H1 (cell line): Measurements from ENCODE around the gene ARHGEF39. TPM values are rescaled to one million over a fixed set of nuclear protein-coding genes. Genes with fewer than 3 reads are reported as not detected.

Experiments used
- CTCF ChIA-PET: fragments of 300-600 bp; sonication (Branson Sonifier 250); formaldehyde crosslinking; loops from one replicate; lab custom pipeline; 2021; ENCODE audit not compliant: partially characterized antibody; lab: Charles Lee
- POLR2A ChIA-PET: fragments of 300-600 bp; sonication (Branson Sonifier 250); formaldehyde crosslinking; loops from one replicate; lab custom pipeline; 2021; ENCODE audit warnings: inconsistent platforms; ENCODE audit not compliant: partially characterized antibody; lab: Charles Lee
- DNase-seq, 2 experiments: peaks; one replicate each; pipeline versions ENCODE4 v3.0.0 to v3.0.0-alpha.2; 2010 to 2022; ENCODE audit warnings: low spot score in 2 of 2, low read depth in 1 of 2, mixed read lengths in 1 of 2
- FAIRE-seq: peaks from 2 replicates; lab custom pipeline; 2011; peaks lifted over from hg19 to GRCh38; lab: Jason Lieb, UNC
- H2AFZ ChIP-seq: 2 replicates; pipeline ENCODE4 v1.8.1; 2012; ENCODE audit warnings: low read length, inconsistent platforms
- H2AK5ac ChIP-seq: 2 replicates; pipeline ENCODE4 v1.6.1; 2013; ENCODE audit warnings: low read depth, low read length
- H2BK120ac ChIP-seq: replicated peaks from 2 replicates; pipeline ENCODE3; 2013; ENCODE audit warnings: low read depth, low read length, inconsistent platforms
- H2BK12ac ChIP-seq: 2 replicates; pipeline ENCODE4 v1.6.1; 2013; ENCODE audit warnings: low read depth, low read length
- H2BK15ac ChIP-seq: 2 replicates; pipeline ENCODE4 v1.6.1; 2013; ENCODE audit warnings: low read length
- H2BK20ac ChIP-seq: 2 replicates; pipeline ENCODE4 v1.6.1; 2013; ENCODE audit warnings: low read length
- H2BK5ac ChIP-seq: 2 replicates; pipeline ENCODE4 v1.6.1; 2013; ENCODE audit warnings: low read depth, low read length
- H3K14ac ChIP-seq: 2 replicates; pipeline ENCODE4 v1.6.1; 2013; ENCODE audit warnings: inconsistent platforms; ENCODE audit not compliant: insufficient read length
- H3K18ac ChIP-seq: 2 replicates; pipeline ENCODE4 v1.6.1; 2013; ENCODE audit warnings: low read length; ENCODE audit errors: extremely low read depth
- H3K23ac ChIP-seq: 2 replicates; pipeline ENCODE4 v1.6.1; 2013; ENCODE audit warnings: inconsistent platforms; ENCODE audit not compliant: insufficient read length
- H3K23me2 ChIP-seq: 2 replicates; pipeline ENCODE4 v1.6.1; 2013; ENCODE audit warnings: low read depth, low read length
- H3K27ac ChIP-seq: 2 replicates; pipeline ENCODE4 v1.6.1; 2011; ENCODE audit warnings: low read depth, low read length, inconsistent platforms
- H3K27me3 ChIP-seq, 4 experiments: replicated peaks in 1 of 4; 1 replicate in 1 of 4; 2 replicates in 3 of 4; pipeline versions ENCODE4 v1.6.1 to v1.8.1; 2011 to 2013; ENCODE audit warnings: low read length in 3 of 4, mild to moderate bottlenecking in 3 of 4, inconsistent platforms in 2 of 4, mixed read lengths in 2 of 4, moderate library complexity in 1 of 4; ENCODE audit not compliant: control insufficient read depth in 3 of 4, insufficient read depth in 3 of 4; ENCODE audit errors: extremely low read depth in 1 of 4
- H3K36me3 ChIP-seq, 4 experiments: 2 replicates each; pipeline versions ENCODE4 v1.6.1 to v1.8.1; 2011 to 2013; ENCODE audit warnings: mild to moderate bottlenecking in 4 of 4, low read length in 3 of 4, moderate library complexity in 2 of 4, control low read depth in 1 of 4, inconsistent platforms in 1 of 4; ENCODE audit not compliant: insufficient read depth in 4 of 4, control insufficient read depth in 2 of 4
- H3K4ac ChIP-seq: replicated peaks from 2 replicates; pipeline ENCODE3; 2013; ENCODE audit warnings: low read length, low read depth, mixed read lengths, inconsistent platforms; ENCODE audit not compliant: insufficient read length
- H3K4me1 ChIP-seq, 4 experiments: replicated peaks in 1 of 4; 1 replicate in 1 of 4; 2 replicates in 3 of 4; pipeline versions ENCODE4 v1.6.1 to v1.8.1; 2011 to 2013; ENCODE audit warnings: low read length in 3 of 4, inconsistent platforms in 2 of 4, mixed read lengths in 1 of 4; ENCODE audit not compliant: insufficient read depth in 4 of 4, control insufficient read depth in 3 of 4
- H3K4me2 ChIP-seq, 2 experiments: 2 replicates each; pipeline versions ENCODE4 v1.6.1 to v1.8.1; 2011 to 2013; ENCODE audit warnings: low read depth in 2 of 2, low read length in 2 of 2, control low read depth in 1 of 2, inconsistent platforms in 1 of 2, mild to moderate bottlenecking in 1 of 2; ENCODE audit not compliant: insufficient read depth in 1 of 2
- H3K4me3 ChIP-seq, 4 experiments: fragments of 200-600, 300-600 bp in 1 of 4; sonication (generic), shearing (Covaris generic), sonication (Bioruptor Twin) in 1 of 4; 2 replicates each; pipeline versions ENCODE4 v1.5.1 to v1.8.1; 2011 to 2016; ENCODE audit warnings: low read length in 4 of 4, low read depth in 3 of 4, control low read depth in 2 of 4, inconsistent platforms in 2 of 4, mild to moderate bottlenecking in 2 of 4, mixed read lengths in 1 of 4, moderate library complexity in 1 of 4; ENCODE audit not compliant: insufficient read depth in 2 of 4; ENCODE audit errors: extremely low read depth in 1 of 4
- H3K56ac ChIP-seq: replicated peaks from 2 replicates; pipeline ENCODE3; 2013; ENCODE audit warnings: low read depth, mild to moderate bottlenecking, mixed read lengths, low read length, inconsistent platforms; ENCODE audit not compliant: insufficient read length
- H3K79me1 ChIP-seq: 2 replicates; pipeline ENCODE4 v1.6.1; 2013; ENCODE audit warnings: low read depth, low read length, control low read depth
- H3K79me2 ChIP-seq, 2 experiments: 2 replicates each; pipeline versions ENCODE4 v1.6.1 to v1.8.1; 2012 to 2013; ENCODE audit warnings: low read length in 2 of 2, mild to moderate bottlenecking in 2 of 2, inconsistent platforms in 1 of 2; ENCODE audit not compliant: insufficient read depth in 2 of 2, control insufficient read depth in 1 of 2
- H3K9ac ChIP-seq, 4 experiments: replicated peaks in 1 of 4; 1 replicate in 1 of 4; 2 replicates in 3 of 4; pipeline versions ENCODE4 v1.6.1 to v1.8.1; 2011 to 2013; ENCODE audit warnings: low read depth in 3 of 4, low read length in 3 of 4, control low read depth in 2 of 4, mild to moderate bottlenecking in 2 of 4, moderate library complexity in 2 of 4, inconsistent platforms in 1 of 4; ENCODE audit errors: extremely low read depth in 1 of 4
- H3K9me3 ChIP-seq, 2 experiments: 2 replicates each; pipeline versions ENCODE4 v1.6.1 to v1.8.1; 2012 to 2013; ENCODE audit warnings: mild to moderate bottlenecking in 2 of 2, moderate library complexity in 2 of 2, control low read depth in 1 of 2, inconsistent platforms in 1 of 2, low read depth in 1 of 2, low read length in 1 of 2, mixed read lengths in 1 of 2; ENCODE audit not compliant: insufficient read depth in 2 of 2
- H4K20me1 ChIP-seq, 2 experiments: replicated peaks in 1 of 2; 2 replicates each; pipeline versions ENCODE3 to v1.8.1; 2011 to 2013; ENCODE audit warnings: inconsistent platforms in 2 of 2, low read length in 2 of 2, mild to moderate bottlenecking in 1 of 2; ENCODE audit not compliant: insufficient read depth in 2 of 2, control insufficient read depth in 1 of 2
- H4K5ac ChIP-seq: 2 replicates; pipeline ENCODE4 v1.6.1; 2013; ENCODE audit warnings: low read length, low read depth, mixed read lengths, inconsistent platforms; ENCODE audit not compliant: insufficient read length
- H4K8ac ChIP-seq: 2 replicates; pipeline ENCODE4 v1.8.0; 2013; ENCODE audit warnings: mild to moderate bottlenecking, moderate library complexity, low read length, inconsistent platforms; ENCODE audit not compliant: insufficient read depth; ENCODE audit errors: extremely low read depth
- H4K91ac ChIP-seq: replicated peaks from 2 replicates; pipeline ENCODE3; 2013; ENCODE audit warnings: low read length, mixed read lengths, inconsistent platforms; ENCODE audit not compliant: insufficient read length
- FOSL1 ChIP-seq: IDR thresholded peaks from 2 replicates; pipeline ENCODE4 v1.6.1; 2011; ENCODE audit warnings: mild to moderate bottlenecking, low read depth, low read length, moderate library complexity; ENCODE audit not compliant: insufficient read depth
- NRF1 ChIP-seq: IDR thresholded peaks from 2 replicates; pipeline ENCODE4 v1.6.1; 2011; ENCODE audit warnings: mild to moderate bottlenecking, low read depth, low read length, improper control_type of control experiment
- PHF8 ChIP-seq: fragments of 200-600 bp; sonication (generic); conservative IDR thresholded peaks from 2 replicates; pipeline ENCODE4 v1.7.1; 2012; ENCODE audit warnings: low read depth, mild to moderate bottlenecking, inconsistent platforms, low read length, moderate library complexity
- RXRA ChIP-seq: IDR thresholded peaks from 2 replicates; pipeline ENCODE4 v1.6.1; 2011; ENCODE audit warnings: low read depth, mild to moderate bottlenecking, low read length, moderate library complexity; ENCODE audit not compliant: insufficient read depth
- SIN3A ChIP-seq, 2 experiments: IDR thresholded peaks in 1 of 2; conservative IDR thresholded peaks in 1 of 2; 2 replicates each; pipeline ENCODE4 v1.6.1; 2011 to 2012; ENCODE audit warnings: low read length in 2 of 2, improper control_type of control experiment in 1 of 2, low read depth in 1 of 2, mild to moderate bottlenecking in 1 of 2
- SP1 ChIP-seq: IDR thresholded peaks from 2 replicates; pipeline ENCODE4 v1.6.1; 2011; ENCODE audit warnings: low read depth, low read length
- WGBS, 2 experiments: shearing (Covaris generic) in 1 of 2; methylation state at CpG; one replicate each; pipeline versions ENCODE4 v1.1.6 to v1.1.7; 2013 to 2015; ENCODE audit warnings: low lambda C conversion rate in 2 of 2, mixed read lengths in 2 of 2, inconsistent platforms in 1 of 2, low coverage in 1 of 2, missing lambda C conversion rate in 1 of 2; ENCODE audit not compliant: insufficient replicate concordance in 2 of 2, insufficient coverage in 1 of 2, insufficient read length in 1 of 2; ENCODE audit errors: extremely low coverage in 1 of 2, missing lambda C conversion rate in 1 of 2; 5-methylcytosine and 5-hydroxymethylcytosine counted together
- long read RNA-seq, 2 experiments: library from RNA in 1 of 2; library from capped mRNA in 1 of 2; stranded (forward); transcript quantifications; one replicate each; pipeline ENCODE4 v2.0.0, GENCODE V29; 2021; ENCODE audit warnings: inconsistent platforms in 1 of 2
- polyA minus RNA-seq, 3 experiments: library from RNA; depleted of rRNA, polyadenylated mRNA; stranded (reverse); fragments of >200 nt; gene quantifications; 1 replicate in 2 of 3; 2 replicates in 1 of 3; pipeline ENCODE4 v1.2.3, GENCODE V29; 2011
- polyA plus RNA-seq, 7 experiments: library from polyadenylated mRNA; depleted of rRNA in 3 of 7; stranded (reverse) in 5 of 7; unstranded in 2 of 7; fragments of >200 nt in 5 of 7; fragments of 200-250 nt in 2 of 7; gene quantifications; 1 replicate in 5 of 7; 2 replicates in 1 of 7; 4 replicates in 1 of 7; pipeline versions ENCODE4 v1.2.1 to v1.2.3, GENCODE V29; 2011 to 2013; ENCODE audit warnings: missing spikeins in 2 of 7, mixed read lengths in 2 of 7
- total RNA-seq: library from RNA; stranded (reverse); fragmentation: NEBNext Ultra II Directional; extraction: Animal tissue kit (Norgen Biotek cat#: 25700); gene quantifications from 2 replicates; pipeline ENCODE4 v1.2.1, GENCODE V29; 2021

ARHGEF39 gene
- total RNA-seq (17.5 and 18.6 TPM in 2 replicates), polyA plus RNA-seq (2011; rRNA removed) (15.9 and 18.7 TPM in 2 replicates), polyA minus RNA-seq (2011; rRNA and poly(A)+ RNA removed) (16.5 and 20.0 TPM in 2 replicates)
- polyA plus RNA-seq (2011; cell fraction: cytosol; rRNA removed) = 18.5 TPM
- 26.3 TPM for polyA plus RNA-seq (2011; cell fraction: nucleus; rRNA removed)
- polyA plus RNA-seq (2012, experiment 1 of 2) = 11.9 to 15.0 TPM (median 13.1 TPM) in 4 replicates
- 19.9 TPM for polyA plus RNA-seq (2012, experiment 2 of 2)
- polyA plus RNA-seq (2013, experiment 1 of 2) = 13.2 TPM
- polyA plus RNA-seq (2013, experiment 2 of 2) = 13.3 TPM
- 17.8 TPM for polyA minus RNA-seq (2011; cell fraction: cytosol; rRNA and poly(A)+ RNA removed)
- 27.4 TPM for polyA minus RNA-seq (2011; cell fraction: nucleus; rRNA and poly(A)+ RNA removed)
- long read RNA-seq, experiment 1, transcript ARHGEF39-201 (9 exons, 3,769 nt) = major isoform, 6 of 15 reads
- long read RNA-seq, experiment 1, partial matches to known transcripts = 5 of 15 reads
- long read RNA-seq, experiment 1, other reads (novel, unspliced or antisense) = 4 of 15 reads
- long read RNA-seq, experiment 2, transcript ARHGEF39-201 (9 exons, 3,769 nt) = major isoform, 6 of 10 reads
- long read RNA-seq, experiment 2, partial matches to known transcripts = 1 of 10 reads
- long read RNA-seq, experiment 2, other reads (novel, unspliced or antisense) = 3 of 10 reads

- H3K4me2 ChIP-seq = peak within 1 kb of the TSS; percentile 74 to 87
- H2AFZ ChIP-seq = peak within 1 kb of the TSS; percentile 90; the same call in 1 of the 2 replicates
- H3K27ac ChIP-seq = 0 out of 2 replicates have a peak within 1 kb of the TSS, but pooled peaks have one; percentile 56
- peak within 1 kb of the TSS; percentile 8 for H2BK120ac ChIP-seq
- peak within 1 kb of the TSS; percentile 11 for H3K56ac ChIP-seq
- no peaks in the 10 kb centered on the region for H3K27me3 ChIP-seq
- no peak within 1 kb of the TSS for H3K14ac ChIP-seq
- H4K8ac ChIP-seq = peak within 1 kb of the TSS; percentile 54; the same call in 1 of the 2 replicates
- peaks cover 4% of the 10 kb centered on the region; the same call in 1 of the 2 replicates for H3K23me2 ChIP-seq
- DNase-seq (peak; percentile 81 to 92), FAIRE-seq (no peak)
- peak within 1 kb of the TSS; percentile 85 for H3K18ac ChIP-seq
- 7% methylated on average over 57 of the region's 58 CpGs; no CpG with 5 or more reads in 1 of the 2 experiments for WGBS, 2 experiments
- H2BK12ac ChIP-seq = peak within 1 kb of the TSS; percentile 46; the same call in 1 of the 2 replicates
- no peak within 1 kb of the TSS for H3K23ac ChIP-seq
- H2BK15ac ChIP-seq = no peak within 1 kb of the TSS
- ChIA-PET POLR2A (interaction anchor here (0.8 to 6.6 kb wide), 16 partner anchors 10 to 149 kb away, joined by 3 to 65 read pairs (median 3); partner anchors contain the start of genes CA9, CREB3, GBA2 and RGP1), CTCF (interaction anchor here (0.7 to 15.9 kb wide), 22 partner anchors 8 to 585 kb away, joined by 3 to 347 read pairs (median 5); partner anchors contain the start of genes CA9, CREB3, SIT1 and TLN1)
- peak within 1 kb of the TSS; percentile 0 to 73 (median 64) for H3K9ac ChIP-seq
- H4K91ac ChIP-seq = peak within 1 kb of the TSS; percentile 14
- H4K20me1 ChIP-seq = peaks cover 0 to 2% of the 10 kb centered on the region in 2 experiments
- H2BK5ac ChIP-seq = peak within 1 kb of the TSS; percentile 91; the same call in 1 of the 2 replicates
- no peaks in the 10 kb centered on the region for H3K9me3 ChIP-seq
- H4K5ac ChIP-seq = peak within 1 kb of the TSS; percentile 87
- H3K36me3 ChIP-seq = peaks cover 6 to 32% (median 13%) of the 10 kb centered on the region in 4 experiments
- no peak within 1 kb of the TSS for H2BK20ac ChIP-seq
- H3K4me3 ChIP-seq = peak within 1 kb of the TSS; percentile 50 to 84 (median 78)
- no peaks in the 10 kb centered on the region; a peak in 1 of 4 replicates for H3K79me2 ChIP-seq
- H3K4ac ChIP-seq = peak within 1 kb of the TSS; percentile 61
- peaks cover 0 to 5% (median 1%) of the 10 kb centered on the region in 4 experiments; a peak in 5 of 7 replicates for H3K4me1 ChIP-seq
- H3K79me1 ChIP-seq = peaks cover 2% of the 10 kb centered on the region; the same call in 1 of the 2 replicates
- H2AK5ac ChIP-seq = no peak within 1 kb of the TSS
- TF ChIP-seq RXRA = no peak
- peak; percentile 71 for TF ChIP-seq PHF8
- TF ChIP-seq SIN3A (conservative IDR thresholded peaks at IDR 0.05 in 1 of 2, IDR thresholded peaks at IDR 0.05 in 1 of 2; ENCODE audit: low read depth in 1 of 2, low read length in 2 of 2) = peak; percentile 63 to 86; a peak in 2 of 4 replicates
- no peak for TF ChIP-seq FOSL1
- TF ChIP-seq NRF1 = peak; percentile 59
- no peak for TF ChIP-seq SP1
Measured at GRCh38 chr9:35664531-35665470, at the start of gene ARHGEF39. TSS of gene ARHGEF39 (minus strand) at chr9:35665195. CDS start at chr9:35665169, 26 bp downstream.
